RPMI7951 (cell line): ENCODE data around the gene TNRC18. TPM values are rescaled to one million over a fixed set of nuclear protein-coding genes. Genes with fewer than 3 reads are reported as not detected.
"Not testable (repeated sequence)": the region's sequence is repeated elsewhere in the genome, so short reads cannot be mapped to it uniquely, and the experiment has no call there.

Experiments used
- DNase-seq: peaks from one replicate; pipeline ENCODE4 v3.0.0-alpha.2; 2012; ENCODE audit warnings: low read depth
- total RNA-seq: library from RNA; depleted of rRNA; stranded (reverse); fragments of >200 nt; shearing (Covaris generic); gene quantifications from 2 replicates; pipeline ENCODE4 v1.2.3, GENCODE V29; 2014; rRNA removed

Gene TNRC18
- total RNA-seq: 18.9 and 22.7 TPM in 2 replicates

- DNase-seq: no peak
These were observed at the start of gene TNRC18 for GRCh38 chr7:5423306-5423975. Gene TNRC18, minus strand, starts transcription at chr7:5423834. Its CDS starts 2,588 bp downstream, at chr7:5421246.

DNA sequence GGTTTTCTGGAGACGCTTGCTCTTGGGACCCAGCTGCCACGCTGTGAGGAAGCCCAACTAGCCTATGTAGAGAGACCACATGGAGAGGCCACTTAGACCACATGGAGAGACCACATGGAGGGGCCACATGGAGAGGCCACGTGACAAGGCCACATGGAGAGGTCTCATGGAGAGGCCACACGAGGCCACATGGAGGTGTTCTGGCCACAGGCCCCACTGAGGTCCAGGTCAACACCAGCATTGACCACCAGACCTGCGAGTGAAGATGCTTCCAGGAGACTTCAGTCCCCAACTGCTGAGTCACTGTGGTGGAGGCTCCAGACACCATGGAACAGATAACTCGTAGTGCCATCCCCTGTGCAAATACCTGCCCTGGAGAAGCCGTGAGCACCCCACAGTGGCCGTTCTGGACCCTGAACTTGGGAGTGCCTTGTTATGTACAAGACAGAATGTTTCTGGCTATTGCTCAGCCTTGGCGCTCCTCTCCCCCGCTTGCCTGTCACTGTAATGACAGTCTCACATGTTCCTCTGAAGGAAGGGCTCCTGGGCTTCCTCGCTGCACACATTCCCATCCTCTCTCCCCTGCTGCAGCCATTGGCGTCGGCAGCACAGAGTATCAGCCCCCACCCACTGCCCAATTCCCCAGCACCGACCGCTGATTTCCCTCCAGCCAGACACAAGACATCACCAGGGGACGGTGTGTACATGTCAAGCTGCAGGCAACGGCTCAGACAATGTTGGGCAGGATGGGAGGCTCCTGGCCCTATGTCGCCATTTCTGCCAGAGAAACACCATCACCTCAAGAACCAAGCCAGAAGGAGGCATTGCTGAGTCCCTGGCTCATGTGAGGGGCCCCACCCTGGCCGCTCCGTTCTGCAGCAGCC, 49.0 kb upstream of the TNRC18 start:
- DNase-seq: no peak

- DNase-seq: not testable (repeated sequence)
These were observed 48.0 kb upstream of the TNRC18 start for GRCh38 chr7:5471623-5472022.

DNA sequence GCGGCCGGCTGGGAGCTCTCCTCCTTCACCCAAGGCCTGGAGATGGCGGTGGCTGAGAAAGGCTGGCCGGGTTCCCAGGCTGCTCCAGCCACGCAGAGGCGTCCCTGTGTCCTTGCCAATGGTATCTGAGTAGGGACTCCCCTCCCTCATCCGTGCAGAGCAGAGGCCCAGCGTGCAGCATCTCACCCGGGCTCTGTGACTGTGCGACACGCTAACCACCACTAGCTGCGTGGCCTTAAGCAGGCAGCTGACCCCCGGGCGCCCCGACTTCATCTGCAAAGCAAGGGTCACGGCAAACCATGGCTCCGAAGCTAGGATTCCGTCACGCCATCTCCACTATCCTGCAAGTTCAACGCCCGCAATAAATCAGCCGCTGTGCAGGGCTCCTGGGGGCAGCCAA, 47.2 kb upstream of the TNRC18 start:
- DNase-seq: no peak

DNA sequence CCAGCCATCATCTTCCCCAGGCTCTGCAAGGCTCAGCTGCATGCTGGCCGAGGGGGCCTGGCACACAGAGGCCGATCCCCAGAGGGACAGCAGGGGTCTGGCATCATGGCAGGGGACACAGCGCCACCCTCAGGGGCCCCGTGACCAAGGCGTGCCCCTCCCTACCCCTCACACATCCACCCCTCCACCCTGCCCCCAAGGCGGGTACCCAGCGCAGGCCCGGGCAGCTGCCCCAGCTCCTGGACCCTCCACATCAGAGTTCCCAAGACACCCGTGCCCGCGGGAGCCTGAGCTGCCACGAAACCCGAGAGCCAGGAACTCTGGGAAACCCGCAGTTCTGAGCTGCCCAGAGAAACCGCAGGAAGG, 46.5 kb upstream of the TNRC18 start:
- no peak for DNase-seq

- DNase-seq: no peak
These were observed 45.9 kb upstream of the TNRC18 start for GRCh38 chr7:5469375-5470166.

DNA sequence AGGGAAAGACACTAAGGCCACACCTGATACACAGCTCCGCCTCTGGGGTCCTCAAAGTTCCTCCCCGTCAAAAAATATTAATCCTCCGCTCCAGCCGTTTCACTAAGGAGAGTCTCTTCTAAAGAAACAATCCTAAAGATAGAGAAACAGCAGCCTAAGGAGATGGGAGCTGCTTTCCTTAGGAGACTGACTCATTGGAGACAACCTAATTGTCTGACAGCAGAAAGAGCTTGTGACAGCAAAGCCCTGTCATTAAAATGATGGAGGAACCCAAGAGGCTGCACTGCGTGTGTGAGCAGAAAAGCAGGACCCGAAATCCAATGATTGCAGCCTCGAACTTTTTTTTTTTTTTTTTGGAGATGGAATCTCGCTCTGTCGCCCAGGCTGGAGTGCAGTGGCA, 44.0 kb upstream of the TNRC18 start:
- DNase-seq: no peak

DNA sequence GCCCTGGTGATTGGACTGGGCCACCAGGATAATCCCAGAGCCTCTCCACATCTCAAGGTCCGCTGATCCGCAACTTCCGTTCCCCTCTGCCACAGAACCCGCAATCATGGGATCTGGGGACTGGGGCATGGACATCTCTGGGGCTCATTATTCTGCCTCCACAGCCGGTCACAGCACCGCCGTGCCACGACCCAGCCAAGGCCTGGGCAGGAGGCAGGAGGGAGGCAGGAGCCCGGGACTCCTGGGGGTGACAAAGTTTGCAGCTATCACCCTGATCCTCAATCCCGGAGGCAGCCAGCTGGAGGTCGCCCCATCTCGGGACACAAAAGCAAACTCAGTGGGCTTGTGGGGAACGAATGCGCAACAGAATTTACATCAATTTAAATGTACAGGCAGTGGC, 42.9 kb upstream of the TNRC18 start:
- no peak for DNase-seq

DNA sequence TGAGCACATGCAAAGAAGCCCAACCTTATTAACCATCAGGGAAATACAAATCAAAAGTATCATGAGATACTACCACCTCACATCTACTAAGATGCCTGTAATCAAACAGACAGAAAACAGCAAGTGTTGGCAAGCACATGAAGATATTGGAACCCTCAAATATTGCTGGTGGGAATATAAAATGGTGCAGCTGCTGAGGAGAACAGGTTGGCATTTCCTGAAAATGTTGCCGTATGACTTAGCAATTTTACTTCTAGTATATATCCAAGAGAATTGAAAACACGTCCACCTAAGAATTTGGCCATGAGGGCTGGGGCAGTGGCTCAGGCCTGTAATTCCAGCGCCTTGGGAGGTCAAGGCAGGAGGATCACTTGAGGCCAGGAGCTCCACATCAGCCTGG, 39.4 kb upstream of the TNRC18 start:
- no peak for DNase-seq

- DNase-seq: no peak
These were observed 38.6 kb upstream of the TNRC18 start for GRCh38 chr7:5462216-5462615.

DNA sequence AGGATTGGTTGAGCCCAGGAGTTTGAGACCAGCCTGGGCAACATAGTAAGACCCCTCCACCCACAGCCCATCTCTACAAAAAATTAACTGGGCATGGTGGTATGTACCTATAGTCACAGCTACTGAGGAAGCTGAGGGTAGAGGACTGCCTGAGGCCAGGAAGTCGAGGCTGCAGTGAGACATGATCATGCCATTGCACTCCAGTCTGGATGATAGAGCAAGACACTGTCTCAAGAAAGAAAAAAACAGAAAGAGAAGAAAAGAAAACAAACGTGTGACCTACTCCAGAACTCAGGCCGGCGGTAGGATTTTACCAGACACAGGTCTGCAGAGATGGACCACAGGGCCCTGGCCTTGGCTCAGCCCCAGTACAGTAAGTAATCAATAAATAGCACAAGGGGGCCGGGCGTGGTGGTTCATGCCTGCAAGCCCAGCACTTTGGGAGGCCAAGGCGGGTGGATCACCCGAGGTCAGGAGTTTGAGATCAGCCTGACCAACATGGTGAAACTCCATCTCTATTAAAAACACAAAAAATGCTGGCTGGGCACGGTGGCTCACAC, 35.4 kb upstream of the TNRC18 start:
- no peak for DNase-seq

- no peak for DNase-seq
These were observed 33.7 kb upstream of the TNRC18 start for GRCh38 chr7:5457245-5457735.

DNA sequence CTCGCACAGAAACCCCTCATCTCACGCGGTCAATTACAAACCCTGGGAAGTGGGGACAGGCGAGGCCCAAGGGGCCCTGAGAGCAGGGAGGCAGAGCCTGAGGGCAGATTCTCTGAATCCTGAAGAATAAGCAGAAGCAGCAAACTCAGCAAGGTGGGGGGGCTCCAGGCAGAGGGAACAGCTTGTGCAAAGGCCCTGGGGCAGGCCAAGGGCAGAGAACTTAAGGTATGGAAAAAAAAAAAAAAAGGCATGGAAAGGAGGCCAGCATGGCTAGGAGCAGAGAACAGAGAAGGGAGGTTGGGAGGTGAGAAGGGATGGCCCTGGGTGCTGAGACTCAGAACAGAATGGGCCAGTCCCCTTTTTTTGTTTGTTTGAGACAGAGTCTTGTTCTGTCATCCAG, 32.8 kb upstream of the TNRC18 start:
- no peak for DNase-seq

DNA sequence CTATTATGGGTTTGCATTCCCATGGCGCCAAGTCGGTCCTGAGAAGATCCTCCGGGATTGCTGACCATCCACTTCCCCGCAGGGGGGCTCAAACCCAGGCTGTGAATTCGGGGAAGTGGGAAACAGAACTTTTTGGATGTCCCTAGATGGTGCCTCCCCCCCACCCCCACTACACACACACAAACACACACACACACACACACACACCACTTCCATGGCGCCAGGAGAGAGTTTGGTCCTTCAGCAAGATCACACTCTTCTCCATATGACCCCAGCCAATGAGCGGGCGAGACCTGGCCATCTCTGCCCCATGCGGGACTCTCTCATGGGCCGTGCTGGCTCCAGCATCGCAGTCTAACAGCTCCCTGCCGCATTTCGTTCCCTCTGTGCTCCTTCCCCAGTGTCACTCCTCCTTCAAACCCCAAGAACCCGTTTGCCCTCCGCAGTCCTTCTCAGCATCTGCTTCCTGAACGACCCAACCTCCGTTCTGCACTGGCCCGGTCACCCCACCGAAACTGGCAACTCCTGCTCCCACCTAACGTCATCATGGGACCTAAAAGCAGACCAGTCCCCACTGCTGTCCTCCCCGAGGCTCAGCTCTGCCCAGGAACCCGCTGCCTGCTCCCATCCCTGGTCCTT, 32.1 kb upstream of the TNRC18 start:
- no peak for DNase-seq

DNA sequence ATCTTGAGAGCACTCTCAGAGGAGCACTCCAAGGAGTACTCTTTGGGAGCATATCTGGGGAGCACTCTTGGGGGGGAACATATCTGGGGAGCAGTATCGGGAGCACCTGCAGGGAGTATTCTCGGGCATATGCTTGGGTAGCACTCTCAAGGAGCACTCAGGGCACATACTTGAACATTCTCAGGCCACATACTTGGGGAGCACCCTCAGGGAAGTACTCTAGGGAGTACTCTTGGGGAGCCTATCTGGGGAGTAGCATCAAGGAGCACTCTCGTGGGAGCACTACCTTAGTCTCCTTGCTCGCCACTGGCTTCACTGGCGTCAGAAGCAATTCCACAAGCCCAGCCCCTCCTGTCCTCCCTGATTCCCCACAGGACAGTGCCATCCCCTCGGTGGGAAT, 31.5 kb upstream of the TNRC18 start:
- no peak for DNase-seq

GRCh38 chr7:5454485-5454884, 30.9 kb upstream of the TNRC18 start:
- DNase-seq: no peak

GRCh38 chr7:5453566-5454075, 30.0 kb upstream of the TNRC18 start:
- DNase-seq: no peak

DNA sequence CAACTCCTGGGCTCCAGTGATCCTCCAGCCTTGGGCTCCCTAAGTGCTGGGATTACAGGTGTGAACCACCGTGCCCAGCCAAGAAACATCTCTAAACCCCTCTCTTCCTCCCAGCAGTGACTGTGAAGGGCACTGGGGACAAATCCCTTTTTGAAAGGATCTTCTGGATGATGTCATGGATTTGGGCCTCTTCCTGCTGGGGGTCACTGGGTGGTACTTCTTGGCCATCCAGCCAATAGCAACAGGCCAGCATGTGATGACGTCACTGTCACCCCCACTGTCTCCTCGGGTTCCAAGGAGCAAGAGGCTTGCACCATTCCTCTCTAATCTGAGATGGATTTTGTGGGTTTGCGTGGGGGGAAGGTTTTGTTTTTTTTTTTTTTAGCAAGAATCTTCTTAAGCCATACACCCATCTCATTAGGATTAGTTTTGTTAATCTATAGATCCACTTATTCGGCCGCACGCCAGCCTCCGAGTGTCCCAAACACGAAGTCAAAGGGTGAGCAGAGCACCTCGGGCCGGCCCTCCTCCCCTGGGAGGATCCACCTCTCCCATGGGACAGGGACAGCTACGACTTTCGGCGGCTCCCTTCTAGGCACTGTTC, 29.4 kb upstream of the TNRC18 start:
- DNase-seq: peak; percentile 53

DNA sequence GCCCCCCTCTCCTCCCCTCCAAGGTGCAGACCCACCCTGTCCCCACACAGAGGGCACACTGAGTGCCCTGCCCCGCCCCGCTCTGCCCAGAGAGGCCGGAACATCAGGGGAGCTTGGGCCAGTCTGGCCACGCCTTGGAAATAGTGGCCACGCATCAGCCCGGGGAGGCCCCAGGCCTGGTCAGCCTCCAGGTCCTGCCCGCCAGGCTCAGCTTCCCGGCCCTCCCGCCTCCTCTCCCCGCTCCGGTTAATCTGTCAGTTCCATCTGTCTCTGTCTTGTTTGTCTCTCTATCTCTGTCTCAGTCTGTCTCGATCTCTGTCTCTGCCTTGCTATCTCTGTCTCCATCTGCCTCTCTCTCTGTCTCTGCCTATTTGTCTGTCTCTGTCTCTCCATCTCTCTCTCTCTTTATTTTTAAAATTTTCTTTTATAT, 28.9 kb upstream of the TNRC18 start:
- peak; percentile 34 for DNase-seq

DNA sequence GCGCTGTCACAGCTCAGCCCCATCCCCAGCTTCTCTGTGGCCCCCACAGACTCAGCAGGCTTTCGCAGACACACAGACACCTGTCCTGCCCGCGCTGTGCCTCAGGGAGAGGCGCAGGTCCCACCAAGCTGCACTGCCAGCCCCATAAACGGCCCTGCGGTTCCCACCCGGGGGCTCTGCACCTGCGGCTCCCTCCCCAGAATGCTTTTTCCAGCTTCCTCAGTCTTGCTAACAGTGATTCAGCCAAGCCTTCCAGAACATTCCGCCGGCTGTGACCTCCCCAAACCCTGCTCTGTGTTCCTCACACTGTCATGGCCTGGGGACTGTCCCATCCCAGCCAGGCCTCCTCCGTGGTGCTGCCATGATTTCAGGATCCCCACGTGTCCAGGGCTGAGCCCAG, 27.8 kb upstream of the TNRC18 start:
- no peak for DNase-seq
